HepG2 (cell line): ENCODE data around the gene MYO5A.

Experiments used
- CHD2 ChIP-seq: IDR thresholded peaks from 2 replicates; pipeline ENCODE4 v1.6.1; 2011; ENCODE audit warnings: low read depth, low read length, improper control_type of control experiment
- JUNB ChIP-seq: sonication (generic); formaldehyde crosslinking; IDR thresholded peaks from 2 replicates; pipeline ENCODE4 v1.8.0; 2022; ENCODE audit warnings: missing genetic modification reagents, mild to moderate bottlenecking, borderline replicate concordance
- KDM3A ChIP-seq: IDR thresholded peaks from 2 replicates; pipeline ENCODE4 v1.6.1; 2018; ENCODE audit warnings: low read depth, missing compliant biosample characterization
- MXD4 ChIP-seq: IDR thresholded peaks from 2 replicates; pipeline ENCODE4 v1.6.1; 2016; ENCODE audit warnings: mild to moderate bottlenecking, missing biosample characterization, missing genetic modification reagents
- MYC ChIP-seq: sonication (generic); formaldehyde crosslinking; IDR thresholded peaks from 2 replicates; pipeline ENCODE4 v1.9.0; 2021; ENCODE audit warnings: missing genetic modification reagents, borderline replicate concordance
- POLR2A ChIP-seq, 2 experiments: IDR thresholded peaks; 2 replicates each; pipeline ENCODE4 v1.6.1; 2011; ENCODE audit warnings: low read depth in 2 of 2, low read length in 2 of 2, mild to moderate bottlenecking in 1 of 2, moderate library complexity in 1 of 2; ENCODE audit not compliant: insufficient read depth in 1 of 2
- TBP ChIP-seq: sonication (generic); formaldehyde crosslinking; IDR thresholded peaks from 2 replicates; pipeline ENCODE4 v1.5.0; 2020; ENCODE audit warnings: missing genetic modification reagents
- ZNF782 ChIP-seq: sonication (generic); formaldehyde crosslinking; IDR thresholded peaks from 2 replicates; pipeline ENCODE4 v1.4.0; 2020; ENCODE audit warnings: missing genetic modification reagents, mild to moderate bottlenecking, borderline replicate concordance
- ZSCAN20 ChIP-seq: sonication (generic); formaldehyde crosslinking; IDR thresholded peaks from 2 replicates; pipeline ENCODE4 v1.4.0; 2020; ENCODE audit warnings: missing genetic modification reagents, mild to moderate bottlenecking, borderline replicate concordance
- TF ChIP-seq, protein P1 (sequence below): sonication (generic); formaldehyde crosslinking; IDR thresholded peaks from 2 replicates; pipeline ENCODE4 v1.4.0; 2020; ENCODE audit warnings: missing genetic modification reagents
- TF ChIP-seq, protein P2 (sequence below): sonication (generic); formaldehyde crosslinking; IDR thresholded peaks from 2 replicates; pipeline ENCODE4 v1.4.0; 2020; ENCODE audit warnings: missing genetic modification reagents
- TF ChIP-seq, protein P3 (sequence below): sonication (generic); formaldehyde crosslinking; IDR thresholded peaks from 2 replicates; pipeline ENCODE4 v1.5.0; 2020; ENCODE audit warnings: mild to moderate bottlenecking, missing genetic modification reagents, moderate library complexity

DNA sequence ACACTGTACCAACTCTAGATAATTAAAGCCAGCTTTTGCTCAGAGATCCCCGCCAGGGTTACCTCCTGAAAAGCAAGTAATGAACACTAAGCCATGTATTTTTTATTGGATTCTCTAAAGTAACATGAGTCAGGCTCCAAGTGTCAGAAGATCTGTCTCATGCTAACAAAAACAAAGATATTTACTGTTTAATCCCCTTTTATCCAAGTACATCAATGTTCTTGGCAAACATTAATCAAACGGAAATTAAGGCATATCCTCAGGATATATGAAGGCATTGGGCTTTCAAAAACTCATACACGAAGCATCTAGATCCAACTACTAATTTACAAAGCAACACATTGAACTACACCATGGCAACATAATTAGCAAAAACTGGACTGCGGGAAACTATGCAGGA, 37.2 kb downstream of the MYO5A start:
- TF ChIP-seq TBP (CRISPR knock-in tag) (no peak), CHD2 (no peak), POLR2A (IDR thresholded peaks at IDR 0.05; ENCODE audit: insufficient read depth in 1 of 2, low read depth in 2 of 2, low read length in 2 of 2) (no peak), MYC (CRISPR knock-in tag) (no peak), ZSCAN20 (CRISPR knock-in tag) (no peak), JUNB (CRISPR knock-in tag) (no peak), ZNF782 (CRISPR knock-in tag) (no peak), MXD4 (CRISPR knock-in tag) (no peak), KDM3A (CRISPR knock-in tag) (no peak)
- TF ChIP-seq, protein P1, sequence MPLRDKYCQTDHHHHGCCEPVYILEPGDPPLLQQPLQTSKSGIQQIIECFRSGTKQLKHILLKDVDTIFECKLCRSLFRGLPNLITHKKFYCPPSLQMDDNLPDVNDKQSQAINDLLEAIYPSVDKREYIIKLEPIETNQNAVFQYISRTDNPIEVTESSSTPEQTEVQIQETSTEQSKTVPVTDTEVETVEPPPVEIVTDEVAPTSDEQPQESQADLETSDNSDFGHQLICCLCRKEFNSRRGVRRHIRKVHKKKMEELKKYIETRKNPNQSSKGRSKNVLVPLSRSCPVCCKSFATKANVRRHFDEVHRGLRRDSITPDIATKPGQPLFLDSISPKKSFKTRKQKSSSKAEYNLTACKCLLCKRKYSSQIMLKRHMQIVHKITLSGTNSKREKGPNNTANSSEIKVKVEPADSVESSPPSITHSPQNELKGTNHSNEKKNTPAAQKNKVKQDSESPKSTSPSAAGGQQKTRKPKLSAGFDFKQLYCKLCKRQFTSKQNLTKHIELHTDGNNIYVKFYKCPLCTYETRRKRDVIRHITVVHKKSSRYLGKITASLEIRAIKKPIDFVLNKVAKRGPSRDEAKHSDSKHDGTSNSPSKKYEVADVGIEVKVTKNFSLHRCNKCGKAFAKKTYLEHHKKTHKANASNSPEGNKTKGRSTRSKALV: no peak
- TF ChIP-seq, protein P2, sequence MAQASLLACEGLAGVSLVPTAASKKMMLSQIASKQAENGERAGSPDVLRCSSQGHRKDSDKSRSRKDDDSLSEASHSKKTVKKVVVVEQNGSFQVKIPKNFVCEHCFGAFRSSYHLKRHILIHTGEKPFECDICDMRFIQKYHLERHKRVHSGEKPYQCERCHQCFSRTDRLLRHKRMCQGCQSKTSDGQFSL (CRISPR knock-in tag): no peak
- TF ChIP-seq, protein P3, sequence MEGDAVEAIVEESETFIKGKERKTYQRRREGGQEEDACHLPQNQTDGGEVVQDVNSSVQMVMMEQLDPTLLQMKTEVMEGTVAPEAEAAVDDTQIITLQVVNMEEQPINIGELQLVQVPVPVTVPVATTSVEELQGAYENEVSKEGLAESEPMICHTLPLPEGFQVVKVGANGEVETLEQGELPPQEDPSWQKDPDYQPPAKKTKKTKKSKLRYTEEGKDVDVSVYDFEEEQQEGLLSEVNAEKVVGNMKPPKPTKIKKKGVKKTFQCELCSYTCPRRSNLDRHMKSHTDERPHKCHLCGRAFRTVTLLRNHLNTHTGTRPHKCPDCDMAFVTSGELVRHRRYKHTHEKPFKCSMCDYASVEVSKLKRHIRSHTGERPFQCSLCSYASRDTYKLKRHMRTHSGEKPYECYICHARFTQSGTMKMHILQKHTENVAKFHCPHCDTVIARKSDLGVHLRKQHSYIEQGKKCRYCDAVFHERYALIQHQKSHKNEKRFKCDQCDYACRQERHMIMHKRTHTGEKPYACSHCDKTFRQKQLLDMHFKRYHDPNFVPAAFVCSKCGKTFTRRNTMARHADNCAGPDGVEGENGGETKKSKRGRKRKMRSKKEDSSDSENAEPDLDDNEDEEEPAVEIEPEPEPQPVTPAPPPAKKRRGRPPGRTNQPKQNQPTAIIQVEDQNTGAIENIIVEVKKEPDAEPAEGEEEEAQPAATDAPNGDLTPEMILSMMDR: no peak
